ENCODE measurements around the gene FZD10.

- TF ChIP-seq CTCF (IDR thresholded peaks at IDR 0.05; ENCODE audit: low read length): no peak
- no peak for TF ChIP-seq EZH2phosphoT487 (IDR thresholded peaks at IDR 0.05; ENCODE audit: low read length)
These were observed 40.9 kb downstream of the FZD10 start for GRCh38 chr12:130203151-130203550.

Data from MM.1S (cell line).